Mucosa of stomach (tissue), 1 donor: ENCODE results near the gene ZNF335.

Source experiments
- H3K27me3 ChIP-seq: one replicate; pipeline ENCODE4 v1.7.0; 2013; ENCODE audit warnings: mild to moderate bottlenecking, low read length; ENCODE audit not compliant: control insufficient read depth, insufficient read depth
- H3K36me3 ChIP-seq: one replicate; pipeline ENCODE4 v1.7.0; 2013; ENCODE audit warnings: low read length; ENCODE audit not compliant: control insufficient read depth, insufficient read depth
- H3K4me1 ChIP-seq: one replicate; pipeline ENCODE4 v1.7.0; 2013; ENCODE audit warnings: mild to moderate bottlenecking, low read length; ENCODE audit not compliant: control insufficient read depth, insufficient read depth
- H3K4me3 ChIP-seq: one replicate; pipeline ENCODE4 v1.7.0; 2013; ENCODE audit warnings: low read length
- H3K9ac ChIP-seq: one replicate; pipeline ENCODE4 v1.7.0; 2013; ENCODE audit warnings: mild to moderate bottlenecking, low read length, moderate library complexity
- H3K9me3 ChIP-seq: one replicate; pipeline ENCODE4 v1.7.0; 2013; ENCODE audit warnings: mild to moderate bottlenecking, low read length, moderate library complexity; ENCODE audit not compliant: control insufficient read depth
- donor health status: Pancreatic carcinoma.

Gene ZNF335

DNA sequence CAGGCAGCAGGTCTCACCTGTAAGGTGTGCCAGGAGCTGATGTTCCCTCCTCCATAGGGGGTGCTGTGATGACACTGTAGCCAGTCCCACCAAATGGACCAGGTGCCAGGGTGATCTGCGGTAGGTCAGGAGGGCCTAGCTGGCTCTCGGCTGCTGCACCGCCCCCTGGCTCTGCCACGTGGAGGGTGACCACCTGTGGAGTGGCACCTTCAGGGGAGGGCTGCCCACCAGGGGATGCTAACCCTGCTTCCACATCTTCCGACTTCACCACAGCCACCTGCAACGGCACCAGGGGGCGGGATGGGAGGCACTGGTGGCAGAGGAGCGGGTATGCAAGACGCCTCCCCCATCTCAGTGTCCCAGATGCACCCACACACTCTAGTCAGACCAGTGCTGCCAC, 18.3 kb downstream of the ZNF335 start:
- H3K4me1 ChIP-seq, result no peaks in the 10 kb centered on the region
- no peak overlapping the region for H3K4me3 ChIP-seq
- no peak overlapping the region for H3K9ac ChIP-seq
- no peaks in the 10 kb centered on the region for H3K27me3 ChIP-seq
- H3K9me3 ChIP-seq, result no peaks in the 10 kb centered on the region
- peaks cover 35% of the 10 kb centered on the region for H3K36me3 ChIP-seq

DNA sequence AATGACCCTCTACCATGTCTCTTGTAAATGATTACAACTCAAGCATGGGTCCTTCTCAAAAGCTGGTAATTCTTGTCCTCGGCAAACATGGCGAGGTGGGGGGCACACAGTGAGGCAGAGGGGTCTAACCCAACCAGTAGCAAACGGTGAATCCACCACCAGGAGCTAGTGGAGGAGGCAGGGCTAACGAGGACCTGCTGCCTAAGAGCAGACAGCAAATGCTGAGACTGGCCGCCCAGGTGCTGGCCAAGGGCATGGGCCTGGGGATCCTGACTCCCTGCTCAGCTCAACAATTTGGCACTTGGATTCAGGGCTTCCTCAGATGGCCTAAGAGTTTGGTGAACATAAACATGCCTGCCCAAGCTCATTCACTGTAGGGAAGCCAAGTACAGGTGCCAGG, 19.1 kb downstream of the ZNF335 start:
- H3K36me3 ChIP-seq, result peaks cover 30% of the 10 kb centered on the region
- H3K4me3 ChIP-seq, result no peak overlapping the region
- no peak overlapping the region for H3K9ac ChIP-seq
- H3K9me3 ChIP-seq, result no peaks in the 10 kb centered on the region
- no peaks in the 10 kb centered on the region for H3K27me3 ChIP-seq
- H3K4me1 ChIP-seq, result no peaks in the 10 kb centered on the region

DNA sequence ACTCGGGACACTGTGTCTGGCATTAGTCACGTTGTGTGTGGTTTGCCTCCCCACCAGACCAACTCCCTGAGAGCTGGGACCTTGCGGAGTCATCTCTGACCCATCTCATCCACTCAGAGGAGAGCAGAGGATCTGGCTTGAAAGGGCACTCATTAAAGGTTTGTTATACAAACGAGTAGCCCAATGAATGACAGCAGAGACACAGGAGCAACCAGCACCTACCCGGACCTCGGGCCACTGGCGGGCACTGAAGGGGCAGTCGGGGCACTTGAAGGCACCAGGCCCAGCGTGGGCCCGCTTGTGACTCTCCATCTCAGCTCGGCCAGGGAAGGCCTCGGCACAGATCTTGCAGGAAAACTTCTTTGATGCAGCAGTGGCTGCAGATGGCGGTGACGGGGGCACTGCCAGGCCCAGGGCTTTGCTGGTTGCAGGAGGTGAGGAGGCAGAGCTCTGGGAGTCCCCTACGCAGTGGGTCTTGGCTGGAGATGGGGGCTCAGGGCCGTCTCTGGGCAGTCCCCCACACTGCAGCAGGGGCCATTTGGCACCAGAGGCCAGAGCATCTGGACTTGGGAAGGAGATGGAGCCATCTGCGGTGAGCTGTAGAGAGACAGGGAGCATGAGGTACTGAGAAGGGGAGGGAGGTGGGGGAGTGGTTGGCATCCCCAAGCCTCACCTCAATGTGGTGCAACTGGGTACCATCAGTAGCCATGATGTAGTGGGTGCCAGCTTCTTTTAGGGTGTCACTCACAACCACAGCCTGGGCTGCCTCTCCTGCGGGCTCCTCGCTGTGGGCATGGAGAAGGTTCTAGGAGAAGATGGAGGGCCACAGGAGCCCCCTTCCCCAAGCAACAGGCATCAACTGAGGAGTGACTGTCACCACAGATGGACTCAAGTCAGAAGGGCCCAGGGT, 19.8 kb downstream of the ZNF335 start:
- Histone ChIP-seq H3K4me3 (no peak overlapping the region), H3K36me3 (peaks cover 31% of the 10 kb centered on the region), H3K9me3 (no peaks in the 10 kb centered on the region), H3K9ac (no peak overlapping the region), H3K27me3 (no peaks in the 10 kb centered on the region), H3K4me1 (no peaks in the 10 kb centered on the region)

DNA sequence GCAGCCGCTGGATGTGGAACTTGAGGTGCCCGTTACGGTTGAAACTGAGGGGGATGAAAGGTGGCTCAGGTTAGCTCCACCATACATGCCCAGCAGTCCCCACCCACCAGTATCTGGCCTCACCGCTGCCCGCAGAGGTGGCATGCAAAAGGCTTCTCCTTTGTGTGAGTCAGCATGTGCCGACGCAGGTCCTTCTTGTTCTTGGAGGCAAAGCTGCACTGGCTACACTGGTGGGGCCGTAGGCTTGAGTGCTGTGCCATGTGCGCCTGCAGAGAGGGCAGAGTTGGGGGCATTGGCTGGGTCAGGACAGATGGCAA, 21.7 kb downstream of the ZNF335 start:
- peaks cover 48% of the 10 kb centered on the region for H3K36me3 ChIP-seq
- H3K4me1 ChIP-seq, result peaks cover 12% of the 10 kb centered on the region
- no peak overlapping the region for H3K9ac ChIP-seq
- no peak overlapping the region for H3K4me3 ChIP-seq
- no peaks in the 10 kb centered on the region for H3K9me3 ChIP-seq
- H3K27me3 ChIP-seq, result no peaks in the 10 kb centered on the region

GRCh38 chr20:45949542-45950329, 22.3 kb downstream of the ZNF335 start:
- H3K36me3 ChIP-seq, result peaks cover 48% of the 10 kb centered on the region
- no peak overlapping the region for H3K9ac ChIP-seq
- H3K27me3 ChIP-seq, result no peaks in the 10 kb centered on the region
- no peaks in the 10 kb centered on the region for H3K9me3 ChIP-seq
- H3K4me3 ChIP-seq, result no peak overlapping the region
- H3K4me1 ChIP-seq, result peaks cover 12% of the 10 kb centered on the region

DNA sequence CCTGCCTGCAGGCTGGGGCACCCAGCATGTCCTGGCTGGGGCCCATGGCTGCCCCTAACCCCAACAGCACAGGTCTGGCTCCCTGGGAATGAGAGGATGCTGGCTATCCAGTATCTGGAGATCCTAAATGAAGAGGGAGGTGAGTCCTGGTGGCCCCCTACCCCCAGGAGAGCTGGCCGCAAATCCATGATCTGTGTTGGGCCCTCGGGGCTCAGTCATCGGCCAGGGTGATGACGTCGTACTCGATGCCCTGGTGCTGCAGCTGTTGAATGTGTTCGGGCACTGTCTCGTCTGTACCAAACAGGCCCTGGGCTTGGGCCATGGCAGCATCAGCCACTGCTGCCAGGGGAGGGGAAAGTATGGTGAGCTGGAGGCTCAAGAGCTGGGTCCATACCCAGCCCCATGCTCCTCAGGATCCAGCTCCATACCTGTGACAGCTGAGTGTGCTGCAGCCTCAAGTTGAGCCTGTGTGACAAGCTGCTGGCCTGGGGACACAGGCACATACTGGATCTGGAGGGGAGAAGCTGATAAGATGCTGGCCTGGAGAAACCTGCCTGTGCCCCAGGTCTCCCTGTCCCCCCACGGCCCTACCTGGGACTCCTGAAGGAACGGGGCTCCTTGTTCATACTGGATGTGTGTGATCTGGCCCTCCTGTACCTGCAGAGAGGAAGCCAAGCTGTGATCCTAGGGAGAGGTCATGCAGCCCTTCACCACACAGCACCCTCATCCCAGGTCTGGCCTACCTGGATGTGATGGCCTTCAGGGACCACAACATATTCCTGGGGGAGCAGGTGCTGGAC, 23.1 kb downstream of the ZNF335 start:
- no peak overlapping the region for H3K9ac ChIP-seq
- H3K36me3 ChIP-seq, result peaks cover 47% of the 10 kb centered on the region
- peaks cover 12% of the 10 kb centered on the region for H3K4me1 ChIP-seq
- no peaks in the 10 kb centered on the region for H3K27me3 ChIP-seq
- H3K4me3 ChIP-seq, result no peak overlapping the region
- H3K9me3 ChIP-seq, result no peaks in the 10 kb centered on the region

DNA sequence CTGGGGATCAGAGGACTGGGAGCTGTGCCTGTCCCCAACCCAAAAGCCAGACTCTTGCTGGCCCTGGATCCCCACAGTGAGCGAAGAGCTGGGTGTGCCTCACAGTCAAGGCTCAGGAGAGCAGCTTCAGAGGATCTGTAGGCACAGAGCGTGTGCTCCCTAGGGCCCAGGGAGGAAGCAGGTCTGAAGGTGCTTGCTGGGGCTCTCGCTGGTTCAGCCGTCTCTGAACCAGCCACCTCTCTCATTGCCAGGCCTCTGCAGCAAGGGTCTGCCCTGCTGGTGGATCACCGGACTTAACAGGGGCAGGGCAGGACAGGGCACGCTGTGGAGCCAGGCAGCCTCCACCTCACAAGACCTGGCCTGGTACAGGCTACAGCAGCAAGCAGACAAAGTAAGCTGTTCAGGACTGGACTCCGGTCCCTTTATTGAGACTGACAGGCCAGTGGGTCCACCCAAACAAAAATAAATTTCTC, 23.7 kb downstream of the ZNF335 start:
- no peaks in the 10 kb centered on the region for H3K9me3 ChIP-seq
- H3K9ac ChIP-seq, result no peak overlapping the region
- peaks cover 47% of the 10 kb centered on the region for H3K36me3 ChIP-seq
- peaks cover 12% of the 10 kb centered on the region for H3K4me1 ChIP-seq
- no peak overlapping the region for H3K4me3 ChIP-seq
- no peaks in the 10 kb centered on the region for H3K27me3 ChIP-seq

DNA sequence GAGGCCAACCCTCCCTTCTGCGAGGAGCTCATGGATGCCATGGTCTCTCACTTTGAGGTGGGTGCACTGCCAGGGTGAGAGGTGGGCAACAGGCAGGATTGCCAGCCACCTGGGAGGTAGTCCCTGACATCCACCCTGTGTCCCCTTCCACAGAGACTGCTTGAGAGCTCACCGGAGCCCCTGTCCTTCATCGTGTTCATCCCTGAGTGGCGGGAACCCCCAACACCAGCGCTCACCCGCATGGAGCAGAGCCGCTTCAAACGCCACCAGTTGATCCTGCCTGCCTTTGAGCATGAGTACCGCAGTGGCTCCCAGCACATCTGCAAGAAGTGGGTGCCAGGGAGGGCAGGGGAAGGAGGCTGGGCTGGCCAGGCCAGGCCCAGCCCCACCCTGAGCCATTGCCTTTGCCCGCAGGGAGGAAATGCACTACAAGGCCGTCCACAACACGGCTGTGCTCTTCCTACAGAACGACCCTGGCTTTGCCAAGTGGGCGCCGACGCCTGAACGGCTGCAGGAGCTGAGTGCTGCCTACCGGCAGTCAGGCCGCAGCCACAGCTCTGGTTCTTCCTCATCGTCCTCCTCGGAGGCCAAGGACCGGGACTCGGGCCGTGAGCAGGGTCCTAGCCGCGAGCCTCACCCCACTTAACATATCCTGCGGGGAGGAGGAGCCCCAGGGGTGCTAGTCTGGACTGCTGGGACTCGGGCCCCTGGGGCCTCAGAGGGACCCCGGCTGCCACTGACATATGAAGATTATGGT, 24.7 kb downstream of the ZNF335 start:
- peaks cover 12% of the 10 kb centered on the region for H3K4me1 ChIP-seq
- no peak overlapping the region for H3K4me3 ChIP-seq
- H3K36me3 ChIP-seq, result peaks cover 46% of the 10 kb centered on the region
- H3K9ac ChIP-seq, result no peak overlapping the region
- no peaks in the 10 kb centered on the region for H3K9me3 ChIP-seq
- no peaks in the 10 kb centered on the region for H3K27me3 ChIP-seq

- H3K36me3 ChIP-seq, result peaks cover 38% of the 10 kb centered on the region
- no peaks in the 10 kb centered on the region for H3K27me3 ChIP-seq
- H3K9me3 ChIP-seq, result no peaks in the 10 kb centered on the region
- H3K4me3 ChIP-seq, result no peak overlapping the region
- peaks cover 12% of the 10 kb centered on the region for H3K4me1 ChIP-seq
- no peak overlapping the region for H3K9ac ChIP-seq
Measured at GRCh38 chr20:45946149-45946970, 25.6 kb downstream of the ZNF335 start.

DNA sequence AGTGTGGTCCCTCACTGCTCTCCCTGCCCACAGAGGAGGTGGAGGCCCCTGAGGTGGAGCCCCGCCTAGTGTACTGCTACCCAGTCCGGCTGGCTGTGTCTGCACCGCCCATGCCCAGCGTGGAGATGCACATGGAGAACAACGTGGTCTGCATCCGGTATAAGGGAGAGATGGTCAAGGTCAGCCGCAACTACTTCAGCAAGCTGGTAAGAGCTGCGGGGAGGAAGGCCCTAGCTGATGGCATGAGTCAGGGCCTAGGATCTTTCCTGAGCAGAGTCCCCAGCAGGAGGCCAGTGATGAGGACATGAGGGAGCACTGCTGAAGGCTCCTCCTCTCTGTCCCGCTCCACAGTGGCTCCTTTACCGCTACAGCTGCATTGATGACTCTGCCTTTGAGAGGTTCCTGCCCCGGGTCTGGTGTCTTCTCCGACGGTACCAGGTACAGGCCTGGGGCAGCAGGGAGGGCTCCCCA, 26.3 kb downstream of the ZNF335 start:
- no peaks in the 10 kb centered on the region for H3K27me3 ChIP-seq
- peaks cover 12% of the 10 kb centered on the region for H3K4me1 ChIP-seq
- H3K4me3 ChIP-seq, result no peak overlapping the region
- no peak overlapping the region for H3K9ac ChIP-seq
- peaks cover 38% of the 10 kb centered on the region for H3K36me3 ChIP-seq
- no peaks in the 10 kb centered on the region for H3K9me3 ChIP-seq
